Left lung (tissue), 10 donors: ENCODE measurements around the gene C20orf144. TPM values are rescaled to one million over a fixed set of nuclear protein-coding genes. Genes with fewer than 3 reads are reported as not detected.

ENCODE experiments used
- ATAC-seq: fragments of 200-7000 bp; cut with Tn5 transposase; one replicate; pipeline ENCODE4 v1.9.1; 2020; ENCODE audit warnings: moderate library complexity
- DNase-seq, 4 donors: peaks; one replicate each; pipeline ENCODE4 v3.0.0-alpha.2; 2013 to 2020
- H3K27ac ChIP-seq, 2 donors: fragments of 200-600 bp; sonication (generic) in 1 of 2; one replicate each; pipeline versions ENCODE4 v1.5.0 to v1.8.0; 2020 to 2021
- H3K27me3 ChIP-seq, 2 donors: fragments of 200-600 bp; sonication (generic) in 1 of 2; one replicate each; pipeline versions ENCODE4 v1.5.0 to v1.8.0; 2020 to 2021
- H3K36me3 ChIP-seq, 2 donors: fragments of 200-600 bp; sonication (generic) in 1 of 2; one replicate each; pipeline versions ENCODE4 v1.5.0 to v1.8.0; 2020 to 2021
- H3K4me1 ChIP-seq, 2 donors: fragments of 200-600 bp; one replicate each; pipeline ENCODE4 v1.8.0; 2021
- H3K4me3 ChIP-seq, 2 donors: fragments of 200-600 bp; sonication (generic) in 1 of 2; one replicate each; pipeline versions ENCODE4 v1.5.0 to v1.8.0; 2020 to 2021; ENCODE audit warnings: mild to moderate bottlenecking in 1 of 2
- H3K9me3 ChIP-seq, 2 donors: fragments of 200-600 bp; sonication (generic) in 1 of 2; one replicate each; pipeline versions ENCODE4 v1.5.0 to v1.8.0; 2020 to 2021
- intact Hi-C, 2 donors: fragments of 100-400 bp; cut with DNase I; formaldehyde crosslinking; loops; one replicate each; pipeline versions ENCODE4 v1.11.2 to v1.14.2; 2022
- polyA plus RNA-seq, 6 donors: library from polyadenylated mRNA; unstranded; fragments of 120-200 nt; gene quantifications; one replicate each; pipeline ENCODE4 v1.2.1, GENCODE V29; 2013; ENCODE audit not compliant: insufficient read length in 6 of 6
- total RNA-seq, 2 donors: library from RNA; stranded (reverse); fragmentation: NEBNext Ultra II Directional; extraction: Animal tissue kit (Norgen Biotek cat#: 25700); gene quantifications; one replicate each; pipeline ENCODE4 v1.2.1, GENCODE V29; 2021
- TF ChIP-seq, protein P1 (sequence below), 2 donors: fragments of 200-600 bp; sonication (generic) in 1 of 2; IDR thresholded peaks; one replicate each; pipeline versions ENCODE4 v1.5.0 to v1.8.0; 2021; ENCODE audit warnings: antibody characterized with exemption in 2 of 2
- donor health status: DM: no; HTN: yes; CAD: no.
- donor health status: DM: no; HTN: no; CAD: no.

The C20orf144 gene
- total and polyA plus RNA-seq, 8 donors: 0.24 to 0.78 (median 0.34) TPM; not detected in 1

DNA sequence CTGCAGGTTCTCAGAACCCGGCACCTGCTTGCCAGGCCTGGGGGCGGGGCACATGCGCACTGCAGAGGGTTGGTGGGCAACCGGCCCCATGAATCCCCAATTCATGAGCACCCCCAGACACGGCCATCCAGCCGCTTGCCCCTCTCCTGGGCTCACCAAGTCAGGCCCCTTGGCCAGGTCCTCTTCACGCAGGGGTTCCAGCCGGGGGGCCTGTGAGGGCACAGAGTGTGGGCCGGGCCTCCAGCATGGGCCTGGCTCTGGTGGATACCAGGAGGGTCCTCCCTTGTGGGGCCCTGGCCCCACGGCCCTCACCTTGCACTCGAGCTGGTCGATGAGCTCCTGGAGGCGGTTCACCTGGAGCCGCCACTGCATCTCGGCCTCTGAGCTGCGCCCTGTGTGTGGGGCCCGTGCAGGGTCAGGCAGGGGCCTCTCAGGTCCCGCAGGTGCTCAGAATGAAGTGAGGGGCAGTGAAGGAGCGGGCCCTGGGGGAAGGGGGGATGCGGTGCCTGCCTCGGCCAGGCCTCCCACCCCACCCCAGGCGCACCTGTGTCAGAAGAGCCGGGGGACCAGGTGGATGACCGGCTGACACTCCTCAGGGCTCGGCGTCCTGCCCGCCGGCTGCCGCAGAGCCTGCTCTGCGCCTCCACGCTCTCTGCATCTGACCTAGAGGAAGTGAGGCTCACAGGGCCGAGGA, 2.6 kb upstream of the C20orf144 start:
- H3K4me3 ChIP-seq: no peak overlapping the region

DNA sequence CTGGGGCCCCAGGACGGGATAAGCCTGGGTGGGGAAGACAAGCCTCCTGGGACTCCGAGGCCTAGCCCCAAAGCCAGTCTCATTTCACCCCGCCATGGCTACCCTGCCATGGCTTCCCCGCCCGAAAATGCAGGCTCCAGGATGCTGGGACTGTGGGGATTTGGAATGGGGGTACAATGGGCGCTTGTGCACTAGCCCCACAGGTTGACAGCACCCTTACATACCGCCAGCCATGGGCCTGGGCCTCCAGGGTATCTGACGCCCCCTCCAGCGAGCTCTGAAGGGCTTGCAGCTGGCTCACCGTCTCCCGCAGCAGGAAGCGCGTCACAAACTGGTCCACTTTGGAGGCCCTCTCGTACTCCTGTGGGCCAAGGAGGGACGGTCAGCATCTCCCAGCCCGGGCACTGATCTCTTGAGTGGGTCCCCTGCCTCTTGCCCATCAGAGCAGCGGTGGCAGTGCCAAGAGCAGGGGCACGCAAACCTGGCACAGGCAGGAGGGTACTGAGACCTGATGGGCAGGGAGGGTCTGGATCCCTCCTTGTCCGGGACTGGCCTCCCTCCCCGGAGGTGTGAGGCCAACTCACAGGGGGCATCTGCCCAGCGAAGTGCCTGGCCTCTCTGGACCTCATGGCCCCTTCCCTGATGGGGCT, 2.0 kb upstream of the C20orf144 start:
- ATAC-seq (no peak), DNase-seq (peak in 1 of 4 donors; percentile 68)
- Histone ChIP-seq H3K27ac (no peak overlapping the region), H3K27me3 (no peaks in the 10 kb centered on the region), H3K9me3 (no peaks in the 10 kb centered on the region), H3K4me1 (peaks cover 5 to 22% of the 10 kb centered on the region in 2 donors), H3K4me3 (no peak overlapping the region), H3K36me3 (peaks cover 0 to 32% of the 10 kb centered on the region in 2 donors)
- TF ChIP-seq, protein P1, sequence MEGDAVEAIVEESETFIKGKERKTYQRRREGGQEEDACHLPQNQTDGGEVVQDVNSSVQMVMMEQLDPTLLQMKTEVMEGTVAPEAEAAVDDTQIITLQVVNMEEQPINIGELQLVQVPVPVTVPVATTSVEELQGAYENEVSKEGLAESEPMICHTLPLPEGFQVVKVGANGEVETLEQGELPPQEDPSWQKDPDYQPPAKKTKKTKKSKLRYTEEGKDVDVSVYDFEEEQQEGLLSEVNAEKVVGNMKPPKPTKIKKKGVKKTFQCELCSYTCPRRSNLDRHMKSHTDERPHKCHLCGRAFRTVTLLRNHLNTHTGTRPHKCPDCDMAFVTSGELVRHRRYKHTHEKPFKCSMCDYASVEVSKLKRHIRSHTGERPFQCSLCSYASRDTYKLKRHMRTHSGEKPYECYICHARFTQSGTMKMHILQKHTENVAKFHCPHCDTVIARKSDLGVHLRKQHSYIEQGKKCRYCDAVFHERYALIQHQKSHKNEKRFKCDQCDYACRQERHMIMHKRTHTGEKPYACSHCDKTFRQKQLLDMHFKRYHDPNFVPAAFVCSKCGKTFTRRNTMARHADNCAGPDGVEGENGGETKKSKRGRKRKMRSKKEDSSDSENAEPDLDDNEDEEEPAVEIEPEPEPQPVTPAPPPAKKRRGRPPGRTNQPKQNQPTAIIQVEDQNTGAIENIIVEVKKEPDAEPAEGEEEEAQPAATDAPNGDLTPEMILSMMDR (IDR thresholded peaks at IDR 0.05): no peak
- intact Hi-C loops: no loop called here

More for the DNA sequence above, 2.6 kb upstream of the C20orf144 start:
- peaks cover 5 to 17% of the 10 kb centered on the region in 2 donors for H3K4me1 ChIP-seq
- peaks cover 0 to 32% of the 10 kb centered on the region in 2 donors for H3K36me3 ChIP-seq
- intact Hi-C loops: no loop called here
- no peaks in the 10 kb centered on the region for H3K9me3 ChIP-seq
- no peaks in the 10 kb centered on the region for H3K27me3 ChIP-seq
- no peak for ATAC-seq
- TF ChIP-seq, protein P1 (IDR thresholded peaks at IDR 0.05): no peak
- no peak overlapping the region for H3K27ac ChIP-seq
- peak in 1 of 4 donors; percentile 75 for DNase-seq

DNA sequence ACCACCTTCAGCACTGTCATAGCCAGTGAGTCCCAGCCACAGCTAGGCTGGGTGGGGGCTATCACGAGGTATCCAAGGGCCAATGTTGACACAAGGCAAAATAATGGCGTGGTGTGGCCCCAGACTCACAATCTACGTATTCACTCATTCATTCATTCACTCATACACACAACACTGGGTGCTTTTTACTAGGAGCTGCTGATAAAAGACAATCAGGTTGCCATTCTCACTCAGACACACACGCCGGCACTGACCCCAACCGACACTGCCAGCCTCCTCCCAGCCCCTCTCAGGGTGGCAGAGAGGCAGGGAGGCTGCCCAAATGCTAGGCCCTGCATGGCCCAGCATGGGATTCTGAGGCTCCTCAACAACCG, 1.5 kb upstream of the C20orf144 start:
- Histone ChIP-seq H3K27me3 (no peaks in the 10 kb centered on the region), H3K36me3 (peaks cover 0 to 32% of the 10 kb centered on the region in 2 donors), H3K4me1 (peaks cover 5 to 26% of the 10 kb centered on the region in 2 donors), H3K4me3 (no peak overlapping the region), H3K9me3 (no peaks in the 10 kb centered on the region), H3K27ac (no peak overlapping the region)
- DNase-seq: peak in 1 of 4 donors; percentile 43
- ATAC-seq: no peak
- TF ChIP-seq, protein P1 (IDR thresholded peaks at IDR 0.05): no peak
- intact Hi-C loops: no loop called here

DNA sequence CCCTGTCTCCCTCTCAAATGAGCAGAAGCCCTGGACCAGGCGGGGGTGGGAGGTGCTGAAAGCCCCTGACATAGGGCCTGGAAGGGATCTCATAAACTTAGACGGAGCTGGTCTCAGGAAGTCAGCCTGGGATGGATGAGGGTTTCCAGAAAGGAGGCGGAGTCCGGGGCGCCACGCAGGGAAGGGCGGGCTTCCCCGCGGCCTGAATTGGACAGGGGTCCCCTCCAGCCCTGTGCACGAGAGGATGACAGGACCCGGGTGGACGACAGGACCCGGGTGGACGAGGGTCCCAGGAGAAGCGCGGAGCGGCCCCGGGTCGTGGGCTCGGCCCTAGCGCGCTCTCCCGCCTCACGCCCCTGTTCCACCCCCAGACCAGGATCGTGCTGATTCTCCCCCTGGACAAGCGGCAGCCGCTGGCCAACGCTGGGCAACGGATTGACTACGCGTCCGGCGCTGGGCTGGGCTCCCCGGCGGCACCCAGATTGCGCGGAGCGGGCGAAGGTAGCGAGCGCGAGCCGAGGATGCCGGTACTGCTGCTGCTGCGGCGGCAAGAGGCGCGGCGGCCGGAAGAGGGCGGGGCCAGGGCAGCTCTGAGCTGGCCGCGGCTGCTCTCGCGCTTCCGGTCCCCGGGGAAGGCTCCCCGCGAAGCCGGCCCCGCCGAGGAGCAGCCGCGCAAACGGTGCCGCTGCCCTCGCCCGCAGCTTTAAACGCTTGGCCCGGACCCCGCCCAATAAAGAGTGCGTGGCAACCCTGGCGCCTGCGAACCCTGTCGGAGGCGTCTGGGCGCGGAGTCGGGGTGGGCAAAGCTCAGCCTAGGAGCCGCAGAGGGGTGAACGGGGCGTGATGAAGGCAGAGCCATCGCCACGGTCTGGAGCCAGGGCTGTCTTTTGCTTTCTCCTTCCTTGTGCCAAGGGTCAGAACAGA, 1.3 kb downstream of the C20orf144 start:
- peak; percentile 69 for ATAC-seq
- intact Hi-C loops: no loop called here

More for the DNA sequence above, 1.3 kb downstream of the C20orf144 start:
- Histone ChIP-seq H3K27me3 (no peaks in the 10 kb centered on the region), H3K4me1 (peaks cover 18 to 50% of the 10 kb centered on the region in 2 donors), H3K36me3 (peaks cover 0 to 14% of the 10 kb centered on the region in 2 donors), H3K27ac (peak overlapping the region; percentile 77 to 85), H3K9me3 (no peaks in the 10 kb centered on the region), H3K4me3 (peak overlapping the region; percentile 67 to 74)
- DNase-seq: peak in 3 of 4 donors; percentile 84 to 99 (median 89)
- TF ChIP-seq, protein P1 (IDR thresholded peaks at IDR 0.05): peak in 1 of 2 donors; percentile 9
